Measurements from ENCODE around the gene TMEM126B.
A peak's percentile ranks its signal among the peaks of the same experiment; 100 is the strongest.
"Not testable (repeated sequence)": the region's sequence is repeated elsewhere in the genome, so short reads cannot be mapped to it uniquely, and the experiment has no call there.

The TMEM126B gene

DNA sequence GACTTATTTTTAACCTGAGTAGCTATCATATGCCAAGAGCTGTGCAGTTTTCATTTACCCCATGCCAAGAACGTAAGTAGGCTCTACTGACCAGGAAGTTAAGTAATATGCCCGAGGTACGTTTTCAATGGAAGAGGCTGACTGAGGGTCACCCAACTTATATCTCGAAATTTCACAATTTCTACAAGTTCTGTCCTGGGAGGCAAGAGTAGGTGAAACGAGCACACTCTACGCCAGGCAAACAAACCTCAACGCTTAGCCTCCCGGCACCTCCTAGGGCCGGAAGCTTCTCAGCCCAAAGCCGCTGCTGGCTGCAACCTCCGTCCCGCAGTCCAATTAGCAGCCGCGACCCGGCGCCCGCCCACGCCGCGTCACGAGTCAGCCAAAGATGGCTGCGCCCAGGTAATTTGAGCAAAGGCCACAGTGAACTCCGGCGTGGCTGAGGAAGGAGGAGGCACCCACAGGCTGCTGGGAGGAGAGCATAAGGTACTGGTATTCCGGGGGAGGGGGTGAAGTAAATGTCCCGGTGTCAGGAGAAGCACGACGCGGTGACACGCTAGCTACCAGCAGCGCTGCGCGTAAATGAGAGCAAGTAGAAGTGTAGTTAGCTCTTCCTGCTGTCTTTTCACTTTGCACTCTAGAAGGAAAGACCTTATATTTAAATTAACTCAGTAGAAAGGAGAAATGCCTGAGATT, 19.4 kb downstream of the TMEM126B start, which contains the start of gene TMEM126A:
Gene TMEM126A, plus strand, starts transcription at position 364 of the 696 bp plus-strand sequence. CDS start 2,289 bp downstream, outside the sequence.
- DNase-seq (ENCODE audit: low spot score): peak; percentile 84

DNA sequence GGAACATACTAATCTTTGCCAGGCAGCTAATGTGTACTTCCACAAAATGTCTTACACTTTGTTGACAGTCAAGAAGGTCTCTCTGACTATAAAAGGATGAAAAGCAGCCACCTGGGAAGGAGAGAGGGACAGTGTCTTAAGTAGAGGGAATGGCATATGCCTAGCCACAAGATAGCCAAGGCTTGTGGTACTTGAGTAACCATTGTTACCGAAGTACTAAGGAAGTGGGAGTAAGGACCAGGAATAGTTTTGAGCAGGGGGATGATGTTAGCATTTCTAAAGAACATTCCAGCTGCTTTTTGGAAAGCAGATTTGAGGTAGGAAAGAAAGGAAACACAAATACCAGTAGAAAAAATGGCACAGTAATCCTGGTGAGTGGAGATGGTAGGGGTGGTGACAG, 22.7 kb downstream of the TMEM126B start:
- no peak for DNase-seq (ENCODE audit: low spot score)

DNA sequence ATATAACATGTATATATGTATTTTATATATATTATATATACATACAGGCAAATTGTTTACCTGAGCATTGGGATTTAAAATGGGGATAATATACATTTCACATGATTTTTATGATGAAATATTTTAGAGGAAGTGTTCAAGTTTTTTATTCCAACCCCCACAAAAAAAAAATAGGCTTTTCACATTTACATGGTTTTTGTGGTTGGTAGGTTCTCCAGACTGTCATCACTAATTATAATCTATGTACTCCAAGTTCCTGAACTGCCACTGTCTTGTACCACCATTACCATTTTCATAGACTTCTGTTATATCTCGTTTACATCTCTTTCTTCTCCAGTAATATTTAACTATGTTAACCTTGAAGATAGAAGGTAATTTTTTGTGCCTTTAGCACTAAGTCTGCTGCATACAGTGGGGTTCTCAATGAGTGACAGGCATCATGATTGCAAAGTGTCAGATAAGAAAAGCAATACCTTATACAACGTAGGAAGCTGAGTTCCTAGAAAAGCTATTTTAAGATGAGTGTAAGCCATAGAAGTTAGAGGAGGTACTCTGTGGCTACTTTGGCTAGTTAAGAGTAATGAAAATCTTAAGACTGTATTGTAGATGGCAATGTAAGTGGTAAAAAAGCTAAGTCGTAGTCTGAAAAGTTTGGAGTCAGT, 24.5 kb downstream of the TMEM126B start:
- no peak for DNase-seq (ENCODE audit: low spot score)

DNA sequence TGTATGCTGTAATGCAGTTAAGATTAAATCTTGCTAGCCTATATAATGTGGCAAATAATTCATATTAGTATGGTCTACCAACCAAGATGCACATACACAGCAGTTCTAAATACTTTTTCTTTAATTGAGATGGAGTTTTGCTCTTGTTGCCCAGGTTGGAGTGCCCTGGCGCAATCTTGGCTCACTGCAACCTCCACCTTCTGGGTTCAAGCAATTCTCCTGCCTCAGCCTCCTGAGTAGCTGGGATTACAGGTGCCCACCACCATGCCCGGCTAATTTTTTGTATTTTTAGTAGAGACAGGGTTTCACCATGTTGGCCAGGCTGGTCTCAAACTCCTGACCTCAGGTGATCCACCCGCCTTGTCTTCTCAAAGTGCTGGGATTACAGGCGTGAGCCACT, 25.9 kb downstream of the TMEM126B start:
- DNase-seq (ENCODE audit: low spot score): not testable (repeated sequence)

DNA sequence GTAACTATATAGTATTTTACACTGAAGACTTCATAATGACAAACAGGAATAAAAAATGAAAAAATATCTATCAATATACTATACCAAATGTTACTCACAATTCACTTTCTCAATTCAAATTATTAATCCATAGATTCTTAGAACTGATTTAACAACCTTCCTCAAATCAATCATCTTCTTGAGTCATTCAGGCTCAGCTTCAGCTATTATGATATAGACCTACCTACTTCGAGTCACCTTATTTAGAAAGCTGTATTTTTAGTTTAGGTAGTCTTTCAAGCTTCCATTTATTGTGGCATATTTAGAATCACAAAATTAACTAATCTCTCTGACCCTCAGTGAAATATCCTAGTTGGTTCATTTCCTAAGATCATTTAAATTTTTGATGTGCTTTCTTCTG, 28.4 kb downstream of the TMEM126B start:
- no peak for DNase-seq (ENCODE audit: low spot score)

DNA sequence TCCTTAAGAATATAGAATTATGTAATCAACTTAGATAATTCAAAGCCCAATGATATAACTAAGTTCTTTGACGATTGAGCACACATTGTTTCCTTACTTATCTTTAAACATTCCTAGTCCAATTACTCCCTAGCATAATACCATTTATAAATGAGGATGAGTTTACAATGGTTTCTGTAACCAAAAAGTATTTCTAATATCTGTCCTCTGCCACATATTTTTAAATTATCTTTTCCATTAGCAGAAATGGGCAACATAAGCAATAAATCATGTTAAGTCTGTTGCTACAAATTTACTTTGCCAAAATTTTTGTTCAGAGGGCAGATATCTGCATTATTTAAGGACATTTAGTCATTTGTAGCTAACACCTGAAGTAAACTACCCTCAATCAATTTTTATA, 29.8 kb downstream of the TMEM126B start:
- DNase-seq (ENCODE audit: low spot score): no peak

DNA sequence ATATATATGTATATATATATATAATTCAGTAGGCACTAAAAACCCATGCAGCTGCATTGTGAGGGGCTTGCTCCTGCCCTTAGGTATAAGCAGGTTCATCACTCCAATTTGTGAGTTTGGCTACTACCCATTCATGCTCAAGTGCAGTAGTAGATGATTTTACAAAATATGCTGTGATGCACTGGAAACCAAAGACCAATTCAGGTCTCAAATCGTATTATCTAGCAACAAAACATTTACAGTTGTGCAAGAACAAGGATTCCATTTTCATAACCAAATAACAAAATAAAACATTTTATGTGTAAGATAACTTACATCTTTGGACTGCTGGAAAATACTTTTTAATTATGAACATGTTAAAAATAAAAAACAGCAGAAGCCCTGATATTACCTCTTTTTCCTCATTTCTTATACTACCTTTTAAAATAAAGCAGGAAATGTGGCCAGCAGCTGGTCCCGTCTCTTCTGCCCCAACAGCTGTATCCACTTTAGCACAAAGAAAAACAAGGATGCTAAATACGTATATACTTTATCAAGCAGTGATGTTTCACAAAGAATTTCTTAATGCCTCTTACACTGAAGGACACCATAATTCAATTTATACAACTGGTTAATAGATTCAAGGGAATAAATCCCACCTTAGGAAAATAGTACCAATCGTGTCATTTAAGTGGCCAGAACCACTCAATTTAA, 33.7 kb downstream of the TMEM126B start:
- no peak for DNase-seq (ENCODE audit: low spot score)

DNA sequence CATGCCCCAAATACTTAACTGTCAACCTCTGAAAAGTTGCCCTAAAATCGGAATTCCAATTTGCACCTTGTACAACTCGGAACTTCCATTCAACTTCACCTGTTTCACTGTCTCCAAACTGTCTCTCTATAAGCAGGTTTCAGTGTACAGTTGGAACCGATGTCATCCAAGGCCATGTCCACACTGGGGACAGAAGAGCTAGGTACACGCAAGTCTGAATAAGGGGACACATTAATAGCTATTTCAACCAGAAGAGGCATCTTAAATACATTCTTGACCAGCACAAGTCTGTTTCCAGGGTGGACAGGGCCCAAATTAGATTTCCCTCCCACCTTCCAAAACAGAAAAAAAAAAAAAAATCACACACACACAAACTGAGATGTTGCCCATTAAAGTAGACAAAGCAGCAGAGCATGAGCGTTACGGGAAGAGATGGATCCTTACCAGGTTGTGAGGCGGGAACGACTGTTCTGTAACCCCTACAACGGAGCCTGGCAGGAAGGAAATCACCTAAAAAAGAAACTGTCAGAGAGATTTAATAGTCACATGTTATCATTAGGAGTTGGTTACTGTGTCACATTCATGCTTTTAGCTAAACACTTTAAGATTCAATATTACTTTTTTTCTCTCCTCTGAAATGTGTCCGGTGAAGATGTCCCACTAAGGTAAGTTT, 34.8 kb downstream of the TMEM126B start:
- no peak for DNase-seq (ENCODE audit: low spot score)

DNA sequence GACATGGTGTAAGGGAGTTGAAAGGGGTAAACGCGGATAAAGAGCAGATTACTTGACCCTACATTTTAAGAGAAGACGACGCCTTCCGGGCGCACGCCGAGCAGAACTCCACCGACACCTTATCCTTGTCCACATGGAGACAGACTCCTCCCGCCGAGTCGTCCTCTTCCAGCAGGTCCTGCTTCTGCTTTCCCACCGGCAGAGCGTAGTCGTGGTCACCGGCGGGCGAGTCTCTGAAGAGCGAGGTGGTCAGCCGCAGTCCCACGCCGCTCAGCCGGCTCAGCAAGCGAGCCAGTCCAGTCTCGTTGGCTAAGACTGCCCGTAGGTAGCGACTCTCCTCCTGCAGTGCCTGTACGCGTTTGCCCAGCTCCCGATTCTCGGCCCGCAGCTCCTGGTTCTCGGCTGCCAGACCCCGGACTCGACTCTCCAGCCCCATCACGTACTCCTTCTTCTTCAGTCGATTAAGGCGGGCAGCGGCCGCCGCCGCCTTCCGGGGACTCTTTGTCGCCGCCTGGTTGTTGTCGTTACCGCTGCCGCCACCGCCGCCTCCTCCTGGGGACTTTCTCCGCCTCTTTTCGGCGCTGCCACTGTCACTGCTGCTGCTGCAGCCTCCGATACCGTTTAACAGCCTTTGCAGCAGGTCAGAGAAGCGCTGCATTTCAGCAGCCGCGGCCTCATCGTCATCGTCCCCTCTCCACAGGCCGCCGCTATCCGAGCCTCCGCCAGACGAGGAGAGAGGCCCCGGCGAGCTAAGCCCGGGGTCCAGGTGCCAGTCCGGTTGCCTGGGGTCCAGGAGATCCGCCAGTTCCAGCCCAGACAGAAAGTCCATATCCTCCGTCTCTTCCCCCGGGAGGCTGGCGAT, 35.6 kb downstream of the TMEM126B start:
- peak; percentile 74 for DNase-seq (ENCODE audit: low spot score)

DNA sequence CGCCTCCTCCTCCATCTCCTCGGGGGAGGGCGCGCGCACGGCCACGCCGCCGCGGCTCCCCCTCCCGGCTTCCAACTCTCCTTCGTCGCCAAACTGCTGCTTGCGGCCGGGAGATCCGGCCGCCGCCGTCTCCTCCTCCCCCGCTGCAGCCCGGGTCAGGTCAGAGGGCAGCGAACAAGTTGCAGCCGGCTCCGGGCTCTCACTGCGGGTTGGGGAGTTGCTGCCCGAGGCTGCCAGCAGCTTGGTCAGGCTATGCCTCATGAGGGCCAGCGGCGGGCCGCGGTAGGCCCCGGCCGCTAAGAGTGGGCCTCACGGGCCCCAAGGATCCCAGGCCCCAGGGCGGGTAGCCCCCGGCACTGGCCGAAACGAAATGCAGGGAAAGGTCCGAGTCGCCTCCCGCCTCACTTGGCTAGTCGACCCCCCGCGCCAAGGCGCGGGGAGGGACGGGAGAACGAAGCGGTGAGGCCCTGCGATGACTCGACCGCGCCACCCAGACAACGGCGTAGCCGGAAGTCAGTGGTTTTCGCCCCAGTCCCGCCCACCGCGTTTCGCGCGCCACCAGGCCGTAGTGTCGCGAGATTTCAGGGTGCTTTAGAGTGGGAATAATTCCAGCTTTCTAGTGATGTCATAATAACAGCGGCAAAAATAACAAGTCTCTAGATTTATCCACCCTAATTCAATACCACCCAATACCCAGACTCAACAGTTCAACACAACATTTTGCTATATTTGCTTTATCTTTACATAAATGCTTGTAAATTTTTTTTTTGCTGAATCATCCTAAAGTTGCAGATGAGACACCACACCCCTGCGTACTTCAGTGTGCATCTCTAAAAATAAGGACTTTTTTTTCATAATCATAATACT, 36.5 kb downstream of the TMEM126B start, which contains the start of gene CREBZF:
Gene CREBZF, minus strand, starts transcription at position 515 of the 867 bp plus-strand sequence. Its CDS starts 254 bp downstream, at position 261.
- peak; percentile 96 for DNase-seq (ENCODE audit: low spot score)

DNA sequence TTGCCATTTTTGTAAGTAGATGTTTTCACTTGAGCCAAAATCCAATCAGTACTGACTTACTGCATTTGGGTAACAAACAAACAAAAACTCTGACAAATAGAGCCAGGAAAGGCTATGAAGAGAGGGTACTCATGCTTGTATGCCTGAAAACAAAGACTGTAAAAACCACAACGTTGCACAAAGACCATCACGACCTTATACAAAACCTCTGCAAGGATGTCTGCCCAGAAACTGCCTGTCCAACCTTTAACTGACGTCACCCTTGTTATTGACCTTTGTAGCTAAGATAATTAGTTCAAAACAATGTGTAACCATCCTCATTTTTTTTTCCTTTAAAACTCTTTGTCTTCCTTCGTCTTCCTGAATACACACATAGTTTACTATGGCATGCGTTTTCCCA, 37.3 kb downstream of the TMEM126B start:
- DNase-seq (ENCODE audit: low spot score): no peak

DNA sequence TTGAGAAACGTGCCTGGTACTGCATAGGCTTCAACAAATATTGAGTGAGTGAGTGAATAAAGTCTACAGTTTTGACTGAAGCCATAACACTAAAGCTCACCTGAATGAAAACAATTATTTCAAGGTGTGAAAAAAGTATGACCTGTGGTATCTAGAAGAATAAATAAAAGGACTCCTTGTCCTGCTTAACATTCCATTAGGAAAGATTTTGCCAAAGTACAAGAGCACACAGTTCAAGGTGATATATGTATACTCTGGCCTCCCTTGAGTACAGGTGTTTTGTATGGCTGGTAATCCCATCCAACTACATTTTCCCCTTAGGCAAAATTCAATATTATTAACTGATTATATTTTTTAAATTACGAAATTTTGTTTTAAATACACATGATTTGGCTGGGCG, 38.3 kb downstream of the TMEM126B start:
- DNase-seq (ENCODE audit: low spot score): no peak

DNA sequence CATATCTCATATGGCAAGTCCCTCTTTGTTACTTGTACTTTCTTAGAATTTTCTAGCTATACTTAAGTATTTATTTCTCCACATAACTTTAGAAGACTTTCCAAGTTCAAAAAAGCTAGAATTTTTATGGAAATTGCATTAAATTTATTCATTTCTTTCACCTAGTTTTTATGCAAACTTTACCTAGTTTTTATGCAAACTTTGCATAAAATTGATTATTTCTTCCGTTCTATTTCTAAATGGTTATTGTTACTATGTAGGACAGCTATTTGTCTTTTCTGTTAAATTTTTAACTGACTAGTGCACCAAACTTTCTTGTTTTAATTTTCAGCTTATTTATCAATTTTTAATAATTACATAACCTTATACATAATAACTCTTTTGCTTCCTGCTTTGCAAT, 39.8 kb downstream of the TMEM126B start:
- DNase-seq (ENCODE audit: low spot score): no peak

DNA sequence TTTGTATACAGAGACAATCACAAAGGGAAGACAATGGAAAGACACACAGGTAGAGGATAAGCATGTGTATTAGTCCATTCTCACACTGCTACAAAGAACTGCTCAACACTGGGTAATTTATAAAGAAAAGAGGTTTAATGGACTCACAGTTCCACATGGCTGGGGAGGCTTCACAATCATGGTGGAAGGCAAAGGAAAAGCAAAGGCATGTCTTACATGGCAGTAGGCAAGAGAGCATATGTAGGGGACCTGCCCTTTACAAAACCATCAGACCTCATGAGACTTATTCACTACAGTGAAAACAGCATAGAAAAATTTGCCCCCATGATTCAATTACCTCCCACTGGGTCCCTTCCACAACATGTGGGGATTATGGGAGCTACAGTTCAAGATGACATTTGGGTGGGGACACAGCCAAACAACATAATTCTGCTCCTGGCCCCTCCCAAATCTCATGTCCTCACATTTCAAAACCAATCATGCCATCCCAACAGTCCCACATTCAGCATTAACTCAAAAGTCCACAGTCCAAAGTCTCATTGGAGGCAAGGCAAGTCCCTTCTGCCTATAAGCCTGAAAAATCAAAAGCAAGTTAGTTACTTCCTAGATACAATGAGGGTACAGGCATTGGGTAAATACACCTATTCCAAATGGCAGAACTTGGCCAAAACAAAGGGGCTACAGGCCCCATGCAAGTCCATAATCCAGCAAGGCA, 42.7 kb downstream of the TMEM126B start:
- DNase-seq (ENCODE audit: low spot score): not testable (repeated sequence)

DNA sequence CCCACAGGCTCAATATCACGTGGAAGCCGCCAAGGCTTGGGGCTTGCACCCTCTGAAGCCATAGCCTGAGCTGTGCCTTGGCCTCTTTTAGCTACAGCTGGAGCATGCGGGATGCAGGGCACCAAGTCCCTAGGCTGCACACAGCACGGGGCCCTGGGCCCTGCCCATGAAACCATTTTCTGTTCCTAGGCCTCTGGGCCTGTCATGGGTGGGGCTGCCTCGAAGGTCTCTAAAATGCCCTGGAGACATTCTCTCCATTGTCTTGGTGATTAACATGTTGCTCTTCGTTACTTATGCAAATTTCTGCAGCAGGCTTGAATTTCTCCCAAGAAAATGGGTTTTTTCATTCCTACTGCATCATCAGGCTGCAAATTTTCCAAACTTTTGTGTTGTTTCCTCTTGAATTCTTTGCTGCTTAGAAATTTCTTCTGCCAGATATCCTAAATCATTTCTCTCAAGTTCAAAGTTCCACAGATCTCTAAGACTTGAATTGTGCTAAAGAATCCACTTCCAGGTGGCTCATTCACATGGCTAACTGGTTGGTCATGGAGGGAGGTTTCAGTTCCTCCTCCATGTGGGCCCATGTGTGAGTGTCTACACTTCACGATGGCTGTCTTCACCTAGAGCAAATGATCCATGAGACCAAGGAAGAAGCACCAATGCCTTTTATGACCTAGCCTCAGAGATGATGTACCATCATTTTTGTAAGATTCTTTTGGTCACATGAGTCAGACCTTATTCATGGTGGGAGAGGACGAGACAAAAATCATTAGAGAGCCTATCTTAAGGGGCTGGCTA, 43.9 kb downstream of the TMEM126B start:
- no peak for DNase-seq (ENCODE audit: low spot score)

DNA sequence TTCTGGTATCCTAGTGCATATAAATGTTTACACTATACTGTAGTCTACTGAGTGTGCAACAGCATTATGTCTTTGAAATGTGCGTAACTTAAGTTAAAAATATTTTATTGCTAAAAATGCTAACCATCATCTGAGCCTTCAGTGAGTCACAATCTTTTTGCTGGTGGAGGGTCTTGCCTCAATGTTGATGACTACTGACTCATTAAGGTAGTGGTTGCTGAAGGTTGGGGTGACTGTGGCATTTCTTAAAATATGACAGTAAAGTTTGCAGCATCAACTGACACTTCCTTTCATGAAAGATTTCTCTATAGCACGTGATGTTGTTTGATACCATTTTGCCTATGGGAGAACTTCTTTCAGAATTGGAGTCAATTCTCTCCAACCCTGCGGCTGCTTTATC, 45.0 kb downstream of the TMEM126B start:
- no peak for DNase-seq (ENCODE audit: low spot score)

DNA sequence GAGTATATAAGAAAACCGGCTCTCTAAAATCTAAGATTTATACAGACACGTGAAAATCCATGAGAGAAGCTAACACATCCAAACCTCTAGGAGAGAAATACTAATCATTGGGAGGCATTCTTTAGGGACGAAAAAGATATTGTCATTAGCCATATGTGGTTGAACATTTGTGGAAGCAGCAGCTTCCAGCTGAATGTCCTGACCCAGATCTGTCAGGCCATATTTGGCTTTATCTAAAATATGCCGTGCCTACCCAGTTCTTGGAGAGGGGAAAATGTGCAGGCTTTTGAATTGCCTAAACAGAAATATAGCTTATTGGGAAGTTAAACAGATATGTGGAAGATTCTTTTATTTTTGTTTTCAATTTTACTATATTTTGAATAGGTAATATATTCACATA, 51.2 kb downstream of the TMEM126B start:
- no peak for DNase-seq (ENCODE audit: low spot score)

DNA sequence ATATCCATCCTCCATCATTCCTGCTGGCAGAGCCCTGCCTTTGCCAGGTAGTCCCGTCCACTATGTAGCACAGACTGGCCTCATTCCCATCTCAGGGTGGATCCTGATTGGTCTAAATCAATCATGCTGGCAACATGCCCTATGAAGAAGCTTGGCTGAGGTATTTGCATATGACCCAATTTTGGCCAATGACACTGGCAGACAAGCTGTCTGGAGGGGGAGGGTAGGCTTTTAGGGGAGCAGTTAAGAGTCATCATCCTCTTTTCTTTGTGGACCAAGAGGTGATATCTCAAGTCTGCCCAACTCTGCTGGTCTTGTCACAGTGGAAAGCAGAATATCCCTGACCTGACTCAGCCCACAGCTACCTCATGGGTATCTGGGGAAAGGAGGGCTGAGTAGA, 52.5 kb downstream of the TMEM126B start:
- DNase-seq (ENCODE audit: low spot score): no peak
